Activated B cell treated with CpG ODN at 0.5 μM for 24 hours (primary cell): ENCODE measurements around the gene CLDN22. TPM values are rescaled to one million over a fixed set of nuclear protein-coding genes. Genes with fewer than 3 reads are reported as not detected.

ENCODE experiments used
- ATAC-seq: fragments of 200-7000 bp; cut with Tn5 transposase; one replicate; pipeline ENCODE4 v1.10.0; 2021; ENCODE audit warnings: low read depth, mild to moderate bottlenecking, moderate library complexity
- CTCF ChIA-PET: fragments of 350-600 bp; sonication (Branson Sonifier 250); formaldehyde crosslinking; loops from one replicate; lab custom pipeline; 2021; ENCODE audit warnings: antibody characterized with exemption; lab: Charles Lee
- POLR2A ChIA-PET: fragments of 350-600 bp; sonication (Branson Sonifier 250); formaldehyde crosslinking; loops from one replicate; lab custom pipeline; 2021; ENCODE audit warnings: antibody characterized with exemption; lab: Charles Lee
- DNase-seq: peaks from one replicate; pipeline ENCODE4 v3.0.0; 2022
- H3K27ac Mint-ChIP-seq: one replicate; pipeline ENCODE4 v1.8.0; 2020; ENCODE audit warnings: mixed read lengths
- H3K27me3 Mint-ChIP-seq: one replicate; pipeline ENCODE4 v1.8.0; 2021; ENCODE audit warnings: mixed read lengths
- H3K36me3 Mint-ChIP-seq: one replicate; pipeline ENCODE4 v1.8.0; 2021; ENCODE audit warnings: low read depth, mixed read lengths
- H3K4me1 Mint-ChIP-seq: one replicate; pipeline ENCODE4 v1.8.0; 2021; ENCODE audit warnings: mixed read lengths
- H3K4me3 Mint-ChIP-seq: one replicate; pipeline ENCODE4 v1.8.0; 2020; ENCODE audit warnings: mild to moderate bottlenecking, mixed read lengths
- H3K9me3 Mint-ChIP-seq: one replicate; pipeline ENCODE4 v1.8.0; 2020; ENCODE audit warnings: mixed read lengths
- intact Hi-C: fragments of 100-400 bp; cut with micrococcal nuclease; formaldehyde crosslinking; loops from one replicate; pipeline ENCODE4 v1.15.1; 2024
- total RNA-seq: library from RNA; stranded (reverse); gene quantifications from 2 replicates; pipeline ENCODE4 v1.2.3, GENCODE V29; 2022
- TF ChIP-seq, protein P1 (sequence below): fragments of 200-600 bp; IDR thresholded peaks from one replicate; pipeline ENCODE4 v1.8.0; 2022; ENCODE audit warnings: antibody characterized with exemption, mild to moderate bottlenecking

CLDN22 gene
- not detected in 2 replicates for total RNA-seq

GRCh38 chr4:183320211-183321059, at the start of gene CLDN22:
Gene CLDN22, minus strand, starts transcription at chr4:183320276. Its CDS starts 58 bp downstream, at chr4:183320218.
- ChIA-PET CTCF (interaction anchor here (0.7 kb wide), 1 partner anchor 14 kb away, joined by 3 read pairs; no protein-coding TSS in a partner anchor), POLR2A (no interaction called here)
- H3K4me1 Mint-ChIP-seq: no peaks in the 10 kb centered on the region
- peaks cover 3% of the 10 kb centered on the region for H3K27me3 Mint-ChIP-seq
- H3K4me3 Mint-ChIP-seq: no peak within 1 kb of the TSS
- no peaks in the 10 kb centered on the region for H3K9me3 Mint-ChIP-seq
- DNase-seq (no peak), ATAC-seq (no peak)
- TF ChIP-seq, protein P1, sequence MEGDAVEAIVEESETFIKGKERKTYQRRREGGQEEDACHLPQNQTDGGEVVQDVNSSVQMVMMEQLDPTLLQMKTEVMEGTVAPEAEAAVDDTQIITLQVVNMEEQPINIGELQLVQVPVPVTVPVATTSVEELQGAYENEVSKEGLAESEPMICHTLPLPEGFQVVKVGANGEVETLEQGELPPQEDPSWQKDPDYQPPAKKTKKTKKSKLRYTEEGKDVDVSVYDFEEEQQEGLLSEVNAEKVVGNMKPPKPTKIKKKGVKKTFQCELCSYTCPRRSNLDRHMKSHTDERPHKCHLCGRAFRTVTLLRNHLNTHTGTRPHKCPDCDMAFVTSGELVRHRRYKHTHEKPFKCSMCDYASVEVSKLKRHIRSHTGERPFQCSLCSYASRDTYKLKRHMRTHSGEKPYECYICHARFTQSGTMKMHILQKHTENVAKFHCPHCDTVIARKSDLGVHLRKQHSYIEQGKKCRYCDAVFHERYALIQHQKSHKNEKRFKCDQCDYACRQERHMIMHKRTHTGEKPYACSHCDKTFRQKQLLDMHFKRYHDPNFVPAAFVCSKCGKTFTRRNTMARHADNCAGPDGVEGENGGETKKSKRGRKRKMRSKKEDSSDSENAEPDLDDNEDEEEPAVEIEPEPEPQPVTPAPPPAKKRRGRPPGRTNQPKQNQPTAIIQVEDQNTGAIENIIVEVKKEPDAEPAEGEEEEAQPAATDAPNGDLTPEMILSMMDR: no peak
- H3K36me3 Mint-ChIP-seq: no peaks in the 10 kb centered on the region
- intact Hi-C loops: no loop called here
- H3K27ac Mint-ChIP-seq: no peak within 1 kb of the TSS

DNA sequence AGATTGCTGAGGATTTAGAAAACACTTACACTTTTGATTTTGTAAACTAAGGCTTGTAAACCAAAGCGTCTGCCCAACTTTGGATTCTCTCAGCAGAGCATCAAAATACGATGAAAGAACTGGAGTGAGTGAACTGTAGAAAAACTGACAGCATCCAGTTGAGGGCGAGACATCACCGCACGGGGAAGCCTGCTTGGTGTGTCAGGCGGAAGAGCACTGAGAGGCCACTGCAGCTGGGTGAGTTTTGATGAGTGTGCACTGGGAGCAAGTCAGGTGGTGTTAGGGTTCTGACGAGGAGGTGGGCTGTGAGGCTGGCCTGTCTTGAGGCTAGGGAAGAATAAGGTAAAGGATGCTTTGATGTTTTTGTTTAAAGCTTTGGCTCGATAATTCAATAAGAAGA, 49.0 kb upstream of the CLDN22 start:
- no peak overlapping the region for H3K27ac Mint-ChIP-seq
- ChIA-PET POLR2A (no interaction called here), CTCF (no interaction called here)
- peaks cover 2% of the 10 kb centered on the region for H3K27me3 Mint-ChIP-seq
- DNase-seq: no peak
- intact Hi-C loops: no loop called here
- H3K4me3 Mint-ChIP-seq: no peak overlapping the region
- no peaks in the 10 kb centered on the region for H3K4me1 Mint-ChIP-seq
- H3K36me3 Mint-ChIP-seq: no peaks in the 10 kb centered on the region
- peaks cover 3% of the 10 kb centered on the region for H3K9me3 Mint-ChIP-seq
- TF ChIP-seq, protein P1: no peak
- no peak for ATAC-seq

- ChIA-PET POLR2A (no interaction called here), CTCF (no interaction called here)
- Mint-ChIP-seq H3K4me1 (no peaks in the 10 kb centered on the region), H3K27me3 (peaks cover 2% of the 10 kb centered on the region), H3K4me3 (no peak overlapping the region), H3K27ac (no peak overlapping the region), H3K36me3 (no peaks in the 10 kb centered on the region), H3K9me3 (no peaks in the 10 kb centered on the region)
- TF ChIP-seq, protein P1: no peak
- intact Hi-C loops: no loop called here
- no peak for ATAC-seq
- no peak for DNase-seq
Measured at GRCh38 chr4:183366206-183366835, 46.2 kb upstream of the CLDN22 start.

DNA sequence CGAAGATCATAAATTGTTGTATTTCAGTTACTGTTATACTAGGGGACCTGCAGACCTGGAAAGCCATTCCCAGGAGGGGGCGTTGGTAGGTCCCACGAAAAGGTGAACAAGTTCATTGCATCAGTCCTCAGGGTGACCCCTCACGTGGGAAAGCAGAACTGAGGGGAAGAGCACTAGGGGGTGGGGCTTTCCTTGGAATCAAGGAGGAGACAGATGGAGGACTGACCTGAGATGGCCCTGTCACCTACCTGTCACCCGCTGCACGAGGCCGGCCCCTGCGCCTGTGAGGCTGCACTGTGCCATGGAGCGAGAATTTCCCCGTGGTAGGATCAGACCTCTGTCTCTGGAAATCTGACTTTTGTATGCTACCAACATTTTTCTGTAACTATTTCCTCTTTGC, 43.9 kb upstream of the CLDN22 start:
- Mint-ChIP-seq H3K9me3 (no peaks in the 10 kb centered on the region), H3K4me1 (no peaks in the 10 kb centered on the region), H3K36me3 (no peaks in the 10 kb centered on the region), H3K4me3 (no peak overlapping the region), H3K27ac (no peak overlapping the region), H3K27me3 (peaks cover 2% of the 10 kb centered on the region)
- TF ChIP-seq, protein P1: no peak
- CTCF ChIA-PET: no interaction called here
- ATAC-seq (no peak), DNase-seq (no peak)
- POLR2A ChIA-PET: no interaction called here
- intact Hi-C loops: no loop called here

- POLR2A ChIA-PET: no interaction called here
Measured at GRCh38 chr4:183362916-183363542, 43.0 kb upstream of the CLDN22 start.

More at GRCh38 chr4:183362916-183363542, 43.0 kb upstream of the CLDN22 start:
- TF ChIP-seq, protein P1: no peak
- DNase-seq (no peak), ATAC-seq (no peak)
- CTCF ChIA-PET: no interaction called here
- H3K36me3 Mint-ChIP-seq: no peaks in the 10 kb centered on the region
- H3K4me3 Mint-ChIP-seq: no peak overlapping the region
- H3K9me3 Mint-ChIP-seq: no peaks in the 10 kb centered on the region
- no peaks in the 10 kb centered on the region for H3K4me1 Mint-ChIP-seq
- intact Hi-C loops: no loop called here
- H3K27me3 Mint-ChIP-seq: peaks cover 2% of the 10 kb centered on the region
- no peak overlapping the region for H3K27ac Mint-ChIP-seq
